ENCODE results near the gene RRP12. TPM values are rescaled to one million over a fixed set of nuclear protein-coding genes. Genes with fewer than 3 reads are reported as not detected.

RRP12 gene
- total RNA-seq, 1 donor from 2014 or later = 41.6 TPM

GRCh38 chr10:97356918-97357317 is 44.2 kb downstream of the RRP12 start:
- no peak overlapping the region for H3K4me3 Mint-ChIP-seq
- no peaks in the 10 kb centered on the region for H3K27me3 Mint-ChIP-seq
- peaks cover 7% of the 10 kb centered on the region for H3K4me1 Mint-ChIP-seq (ENCODE audit: unreplicated experiment)
- no peak for DNase-seq (ENCODE audit: extremely low spot score, unreplicated experiment)
- TF ChIP-seq CTCF (conservative IDR thresholded peaks at IDR 0.05) = no peak
- no peaks in the 10 kb centered on the region for H3K9me3 Mint-ChIP-seq
- H3K36me3 Mint-ChIP-seq = peaks cover 9% of the 10 kb centered on the region
- no peak overlapping the region for H3K27ac Mint-ChIP-seq

- Mint-ChIP-seq H3K27me3 (no peaks in the 10 kb centered on the region), H3K27ac (peak overlapping the region; percentile 3), H3K4me1 (ENCODE audit: unreplicated experiment) (peaks cover 7% of the 10 kb centered on the region), H3K4me3 (no peak overlapping the region), H3K36me3 (peaks cover 9% of the 10 kb centered on the region), H3K9me3 (no peaks in the 10 kb centered on the region)
- no peak for TF ChIP-seq CTCF (conservative IDR thresholded peaks at IDR 0.05)
- DNase-seq (ENCODE audit: extremely low spot score, unreplicated experiment) = no peak
These were observed 44.7 kb downstream of the RRP12 start for GRCh38 chr10:97356318-97356914.

- peaks cover 7% of the 10 kb centered on the region for H3K4me1 Mint-ChIP-seq (ENCODE audit: unreplicated experiment)
- TF ChIP-seq CTCF (conservative IDR thresholded peaks at IDR 0.05) = peak; percentile 49
- H3K4me3 Mint-ChIP-seq = no peak overlapping the region
- no peaks in the 10 kb centered on the region for H3K27me3 Mint-ChIP-seq
- H3K36me3 Mint-ChIP-seq = peaks cover 9% of the 10 kb centered on the region
- no peak for DNase-seq (ENCODE audit: extremely low spot score, unreplicated experiment)
- peak overlapping the region; percentile 3 for H3K27ac Mint-ChIP-seq
- H3K9me3 Mint-ChIP-seq = no peaks in the 10 kb centered on the region
These were observed 45.6 kb downstream of the RRP12 start for GRCh38 chr10:97355571-97355975.

- no peak for DNase-seq (ENCODE audit: extremely low spot score, unreplicated experiment)
- no peak overlapping the region for H3K27ac Mint-ChIP-seq
- TF ChIP-seq CTCF (conservative IDR thresholded peaks at IDR 0.05) = no peak
- peaks cover 7% of the 10 kb centered on the region for H3K4me1 Mint-ChIP-seq (ENCODE audit: unreplicated experiment)
- H3K9me3 Mint-ChIP-seq = no peaks in the 10 kb centered on the region
- H3K27me3 Mint-ChIP-seq = no peaks in the 10 kb centered on the region
- H3K4me3 Mint-ChIP-seq = no peak overlapping the region
- H3K36me3 Mint-ChIP-seq = peaks cover 5% of the 10 kb centered on the region
These were observed 47.2 kb downstream of the RRP12 start for GRCh38 chr10:97353945-97354344.

- Mint-ChIP-seq H3K27me3 (no peaks in the 10 kb centered on the region), H3K9me3 (no peaks in the 10 kb centered on the region), H3K36me3 (no peaks in the 10 kb centered on the region), H3K4me1 (ENCODE audit: unreplicated experiment) (no peaks in the 10 kb centered on the region), H3K27ac (peak overlapping the region; percentile 17), H3K4me3 (no peak overlapping the region)
- no peak for TF ChIP-seq CTCF (conservative IDR thresholded peaks at IDR 0.05)
- no peak for DNase-seq (ENCODE audit: extremely low spot score, unreplicated experiment)
These were observed 51.2 kb downstream of the RRP12 start for GRCh38 chr10:97349752-97350513.
